ENCODE data around the gene AKR1C1. TPM values are rescaled to one million over a fixed set of nuclear protein-coding genes. Genes with fewer than 3 reads are reported as not detected.

AKR1C1 gene
- total and polyA plus RNA-seq, 2 of the 13 experiments (the other 11 are each of a cell fraction or from before 2014, with no cell fraction given), result 948 to 2,238 TPM

GRCh38 chr10:4978870-4979269 is 15.7 kb downstream of the AKR1C1 start:
- in situ Hi-C loops (cut with HindIII; ENCODE audit: extremely low pct_ligation_motif_present, low pct_unique_long_range_greater_than_20kb), result no loop called here
- DNase-seq (ENCODE audit: low spot score), result no peak
- TF ChIP-seq AHDC1 (CRISPR knock-in tag; IDR thresholded peaks at IDR 0.05; ENCODE audit: borderline replicate concordance), result no peak
- peak; percentile 64 for TF ChIP-seq RBFOX2 (IDR thresholded peaks at IDR 0.05; ENCODE audit: low read depth, low read length)
- peak; percentile 55 for TF ChIP-seq AGO2 (optimal IDR thresholded peaks at IDR 0.05; ENCODE audit: low read depth, low read length)
- peak; percentile 75; the same call in 1 of the 2 replicates for TF ChIP-seq POLR2G (IDR thresholded peaks at IDR 0.05; ENCODE audit: low read depth, low read length)
- peak; percentile 87 for TF ChIP-seq RBM22 (optimal IDR thresholded peaks at IDR 0.05; ENCODE audit: low read length)
- TF ChIP-seq THAP9 (CRISPR knock-in tag; IDR thresholded peaks at IDR 0.05; ENCODE audit: borderline replicate concordance), result no peak
- POLR2A ChIA-PET, result interaction anchor here (2.3 kb wide), 1 partner anchor 16 kb away, joined by 7 read pairs; the partner anchor contains the start of gene AKR1C1
- no peak for ATAC-seq
- WGBS (ENCODE audit: low lambda C conversion rate), result 99% methylated on average over 4 of the region's 4 CpGs
- Histone ChIP-seq H3K9ac (ENCODE audit: insufficient read depth, low read depth, low read length) (no peak overlapping the region), H3K4me1 (ENCODE audit: insufficient read depth, low read length) (peaks cover 15% of the 10 kb centered on the region), H3K36me3 (replicated peaks in 1 of 2; ENCODE audit: control insufficient read depth in 1 of 2, insufficient read depth in 2 of 2, low read length in 2 of 2) (peaks cover 2 to 19% of the 10 kb centered on the region in 2 experiments; a peak in 4 of 5 replicates), H3K4me2 (ENCODE audit: low read depth, low read length) (no peak overlapping the region), H3K79me2 (ENCODE audit: insufficient read depth, low read length) (no peaks in the 10 kb centered on the region), H2AFZ (ENCODE audit: low read length) (no peak overlapping the region), H3K4me3 (replicated peaks in 1 of 3; ENCODE audit: insufficient read depth in 1 of 3, low read depth in 2 of 3, low read length in 3 of 3) (no peak overlapping the region), H4K20me1 (ENCODE audit: insufficient read depth, low read length) (peaks cover 3% of the 10 kb centered on the region; the same call in 1 of the 2 replicates), H3K27me3 (ENCODE audit: control insufficient read depth in 1 of 2, insufficient read depth in 2 of 2, low read length in 2 of 2) (no peaks in the 10 kb centered on the region), H3K9me3 (ENCODE audit: low read length) (no peaks in the 10 kb centered on the region), H3K27ac (ENCODE audit: extremely low read length, insufficient read depth, low read length) (no peak overlapping the region)
- CTCF ChIA-PET (ENCODE audit: low intra/inter-chr PET ratio, low total read pairs), result no interaction called here
- no peak for FAIRE-seq
- no TSS peak for BruUV-seq (replicated peaks)
- intact Hi-C loops (cut with micrococcal nuclease; ENCODE audit: unreplicated experiment), result no loop called here

All from HepG2 (cell line).